Stimulated activated CD4-positive, alpha-beta T cell treated with anti-CD3 and anti-CD28 coated beads, Interleukin-12 subunit alpha, Interleukin-12 subunit beta, amount 100 ng/mL, for 4 hours (primary cell): ENCODE data around the gene HOXB3.

Experiments
- DNase-seq: peaks from one replicate; pipeline ENCODE4 v3.0.0-alpha.2; 2020

The HOXB3 gene

GRCh38 chr17:48611681-48612455 lies 21.8 kb upstream of the HOXB3 start:
- DNase-seq, result no peak

DNA sequence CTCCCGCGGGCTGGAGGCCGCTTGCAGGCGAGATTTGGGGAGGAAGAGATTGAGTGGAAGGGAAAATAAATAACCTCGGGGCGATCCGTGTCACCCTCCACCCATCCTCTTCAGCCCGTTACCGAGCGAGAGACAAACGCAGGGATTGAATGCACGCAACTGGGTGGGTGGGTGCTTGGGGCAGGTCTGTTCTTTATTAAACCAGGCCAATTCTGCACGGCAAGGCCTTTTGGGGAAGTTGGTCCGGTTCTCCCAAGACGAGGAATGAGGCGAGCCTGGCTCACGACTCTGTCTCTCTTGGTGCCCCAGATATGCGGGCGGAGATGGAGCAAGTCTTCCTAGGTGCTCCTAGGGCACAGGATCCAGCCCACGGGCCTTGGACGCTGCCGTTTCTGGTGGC lies 21.2 kb upstream of the HOXB3 start:
- DNase-seq, result no peak

GRCh38 chr17:48610282-48611211 lies 20.5 kb upstream of the HOXB3 start, which contains the start of gene HOXB7:
Gene HOXB7, minus strand, starts transcription at chr17:48611017. Its CDS starts 99 bp downstream, at chr17:48610918.
- peak; percentile 60 for DNase-seq

DNA sequence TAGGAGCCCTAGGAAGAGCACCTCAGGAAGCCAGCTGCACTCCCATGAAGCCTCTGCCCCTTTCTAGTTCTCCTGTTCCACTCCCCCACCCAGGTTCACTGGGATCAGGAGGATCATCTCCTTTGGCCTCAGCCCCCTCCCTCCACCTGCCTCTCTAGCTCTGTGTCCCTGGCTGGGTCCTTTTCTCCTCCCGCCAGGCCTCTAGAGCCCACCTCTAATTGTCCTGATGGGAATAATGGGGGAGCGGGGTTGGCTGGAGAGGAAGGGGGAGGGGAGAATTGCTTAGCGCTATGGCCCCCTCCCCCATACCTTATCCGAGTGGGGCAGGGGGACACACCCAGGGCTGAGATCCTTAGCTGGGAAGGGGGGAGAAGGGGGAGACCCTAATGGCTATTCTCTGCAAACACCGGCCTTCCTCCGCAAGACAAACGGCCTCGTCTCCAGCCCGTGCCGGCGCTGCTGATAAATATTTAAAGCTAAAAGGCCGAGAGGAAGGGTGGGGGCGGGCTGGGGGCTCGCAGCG lies 19.8 kb upstream of the HOXB3 start:
- no peak for DNase-seq

DNA sequence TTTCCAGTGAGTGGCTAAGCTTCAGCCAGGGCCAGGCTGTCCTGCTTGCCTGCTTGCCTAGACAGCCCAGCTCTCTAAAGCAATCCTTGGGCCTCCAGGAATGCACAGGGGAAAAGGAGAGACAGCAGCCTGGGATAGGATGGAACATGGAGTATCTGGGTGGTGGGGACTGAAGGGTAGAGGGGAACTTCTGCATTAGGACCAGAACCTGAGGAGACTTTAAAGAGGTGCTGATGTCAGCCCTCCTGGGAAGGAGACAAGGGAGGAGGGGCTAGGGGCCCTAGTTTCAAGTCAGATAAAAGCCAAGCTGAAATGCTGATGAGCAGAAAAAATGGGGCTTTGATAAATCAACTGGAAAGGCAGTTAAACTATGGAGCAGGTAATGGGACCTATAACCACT lies 19.0 kb upstream of the HOXB3 start:
- no peak for DNase-seq

DNA sequence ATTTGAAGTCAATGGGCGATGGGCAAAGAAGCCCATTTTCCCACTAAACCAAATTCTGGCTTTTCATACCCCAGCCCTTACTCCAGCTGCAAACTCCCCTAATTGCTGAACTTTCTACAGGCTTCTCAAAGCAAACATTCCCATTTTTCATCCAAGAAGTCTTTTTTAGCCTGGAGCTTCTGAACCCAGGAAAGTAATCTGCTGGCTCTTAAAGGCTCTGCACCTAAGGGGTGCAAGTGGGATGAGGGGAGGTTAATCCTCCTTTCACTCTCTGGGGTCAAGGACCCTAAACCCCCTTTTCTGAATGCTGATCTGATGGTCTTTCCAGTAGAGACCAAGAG lies 18.4 kb upstream of the HOXB3 start:
- no peak for DNase-seq

GRCh38 chr17:48606892-48607614 lies 17.0 kb upstream of the HOXB3 start:
- no peak for DNase-seq

GRCh38 chr17:48605991-48606891 lies 16.2 kb upstream of the HOXB3 start:
- DNase-seq, result no peak

GRCh38 chr17:48605409-48605919 lies 15.4 kb upstream of the HOXB3 start:
- no peak for DNase-seq

DNA sequence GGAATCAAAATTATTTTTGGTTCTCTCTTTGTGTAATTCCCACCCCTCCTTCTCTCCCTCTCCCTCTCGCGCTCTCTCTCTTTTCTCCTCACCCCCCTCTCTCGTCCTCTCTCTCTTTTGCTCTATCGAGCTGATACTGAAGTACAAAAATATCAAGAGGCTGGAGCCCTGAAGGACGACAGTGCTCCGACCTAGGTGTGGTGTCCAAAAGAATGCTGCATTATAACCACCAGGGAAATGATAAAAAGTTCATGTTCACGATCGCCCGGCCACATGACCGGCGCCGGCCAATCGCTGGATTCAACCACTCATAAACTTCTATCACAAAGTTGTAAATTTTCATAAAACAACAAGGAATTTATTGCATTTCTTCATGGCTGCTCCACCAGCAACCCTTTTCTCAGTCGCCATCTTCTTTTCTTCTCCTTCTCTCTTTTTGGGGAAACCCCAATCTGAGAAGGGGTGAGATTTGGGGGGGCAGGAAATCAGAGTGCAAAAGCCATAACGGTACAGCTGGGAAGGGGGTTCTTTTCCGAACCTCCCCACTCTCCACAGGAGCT lies 14.8 kb upstream of the HOXB3 start, which contains the start of gene HOXB6:
Gene HOXB6, minus strand, starts transcription at position 217 of the 560 bp plus-strand sequence. CDS start 6,836 bp downstream, outside the sequence.
- no peak for DNase-seq

GRCh38 chr17:48603959-48604769 lies 14.1 kb upstream of the HOXB3 start:
- DNase-seq, result no peak

DNA sequence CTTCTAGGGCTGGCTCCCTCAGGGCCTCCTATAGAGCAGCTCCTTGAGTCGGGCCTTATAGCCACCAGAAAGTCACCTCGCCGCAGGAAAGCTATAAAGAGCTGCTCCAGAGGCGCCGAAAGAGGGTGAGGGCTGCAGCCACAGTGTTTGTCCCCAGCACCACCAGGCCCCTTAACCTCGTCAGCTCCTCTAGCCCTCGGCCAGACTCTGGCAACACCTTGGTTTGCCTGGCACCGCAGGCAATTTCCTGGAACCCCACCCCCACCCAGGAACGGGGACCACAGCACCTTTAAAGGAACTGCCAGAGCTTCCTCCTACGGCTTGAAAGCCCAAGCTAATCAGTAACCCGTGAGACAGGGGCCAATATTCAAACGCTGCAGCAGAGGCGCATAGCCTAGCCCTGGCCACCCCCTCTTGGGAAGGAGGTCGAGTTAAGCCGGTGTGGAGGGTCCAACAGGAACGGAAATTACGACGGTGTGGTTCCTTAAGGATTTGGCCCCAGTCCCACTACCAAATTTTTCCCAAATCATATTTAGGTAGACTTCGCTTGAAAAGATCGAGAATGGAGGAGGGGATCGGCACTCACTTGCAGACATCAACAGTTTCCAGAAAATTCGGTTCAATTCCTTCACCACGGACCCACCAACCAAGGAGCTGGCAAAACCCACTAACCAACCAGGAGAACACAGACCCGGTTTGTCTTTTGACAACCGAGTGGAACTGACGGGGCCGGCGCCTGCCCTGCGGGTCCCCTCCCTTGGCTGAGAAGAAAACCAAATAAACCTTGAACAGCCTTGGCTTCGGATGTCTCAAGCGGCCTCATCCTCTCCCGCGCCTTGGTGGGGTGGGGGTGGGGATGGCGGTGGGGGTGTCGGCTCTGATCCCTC lies 11.7 kb upstream of the HOXB3 start:
- DNase-seq, result no peak

- no peak for DNase-seq
Measured at GRCh38 chr17:48601207-48601538, 11.1 kb upstream of the HOXB3 start.

DNA sequence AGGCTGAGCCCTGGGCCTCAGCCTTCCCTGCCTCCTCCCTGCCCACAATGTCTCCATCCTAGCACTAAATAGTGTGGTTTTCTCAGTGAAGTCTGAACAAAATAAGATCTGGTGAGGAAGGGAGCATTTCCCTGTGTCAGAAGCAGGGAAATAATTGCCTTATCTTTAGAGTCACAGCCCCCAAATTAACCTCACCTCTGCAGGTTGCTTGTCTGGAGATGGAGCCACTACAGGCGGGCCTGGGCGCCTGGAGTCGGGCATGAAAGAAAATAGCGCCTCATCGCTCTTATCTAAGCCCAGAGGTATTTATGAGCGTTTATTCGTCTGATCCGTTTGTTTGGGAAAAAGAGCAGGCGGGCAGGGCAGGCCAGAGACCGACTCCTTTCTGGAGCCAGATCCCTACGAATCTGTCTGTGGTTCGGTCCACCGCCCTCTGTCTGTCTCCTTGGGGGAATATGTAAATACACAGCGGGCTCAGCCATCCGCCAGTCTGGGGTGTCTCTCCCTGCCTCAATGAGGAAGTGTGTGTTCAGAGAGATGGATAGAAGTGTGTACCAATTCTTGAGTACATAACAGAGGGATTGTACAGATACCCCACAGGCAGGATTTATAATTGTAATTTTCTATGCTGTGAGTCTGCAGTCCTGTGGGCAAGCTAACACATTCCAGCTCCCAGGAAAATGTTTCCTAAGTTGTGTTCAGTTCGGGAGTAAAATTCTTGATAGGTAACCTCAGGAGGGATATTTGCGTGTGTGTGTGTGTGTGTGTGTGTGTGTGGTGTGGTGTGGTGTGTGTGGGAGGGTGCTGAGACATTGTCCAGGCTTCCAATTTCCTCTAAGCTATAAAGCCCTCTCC lies 10.4 kb upstream of the HOXB3 start:
- DNase-seq, result no peak

DNA sequence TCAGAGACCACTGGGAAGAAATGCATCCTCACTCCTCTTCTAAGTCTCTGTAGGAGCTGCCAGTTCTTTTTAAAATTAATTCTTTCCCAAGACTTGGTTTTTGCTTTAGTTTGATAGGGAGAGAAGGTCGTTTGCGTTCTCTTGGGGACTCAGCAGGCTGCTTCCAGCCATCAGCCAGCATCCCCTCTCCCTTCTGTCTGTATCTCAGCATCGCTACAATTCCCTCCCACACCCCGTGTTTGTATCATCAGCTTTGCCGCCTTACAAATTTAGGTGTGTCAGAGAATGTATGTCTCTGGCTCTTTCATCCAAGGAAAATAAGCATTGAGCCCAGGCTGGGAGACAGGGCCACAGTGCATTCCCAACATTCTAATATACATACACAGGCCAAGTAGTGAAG lies 9.3 kb upstream of the HOXB3 start:
- DNase-seq, result no peak

DNA sequence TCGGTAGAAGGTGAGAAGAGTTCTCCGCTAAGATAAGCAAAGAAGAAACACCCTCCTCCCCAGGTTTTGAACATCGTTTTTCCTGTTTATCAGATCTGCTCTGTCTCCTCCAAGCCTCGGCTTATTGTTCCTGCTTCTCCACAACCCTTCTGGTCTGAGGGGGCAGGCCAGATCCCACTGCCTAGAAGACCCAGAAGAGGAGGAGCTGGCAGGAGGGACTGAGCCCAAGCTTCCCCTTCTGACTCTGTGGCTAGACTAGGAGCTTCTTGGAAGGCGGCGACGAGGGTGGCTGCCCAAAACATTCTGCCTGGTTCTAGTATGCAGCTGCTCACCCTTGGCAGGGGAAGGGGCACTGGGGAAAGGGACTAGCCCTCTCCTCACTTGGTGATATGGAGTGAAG lies 8.7 kb upstream of the HOXB3 start:
- no peak for DNase-seq

GRCh38 chr17:48597778-48598631 lies 8.0 kb upstream of the HOXB3 start:
- DNase-seq, result no peak

DNA sequence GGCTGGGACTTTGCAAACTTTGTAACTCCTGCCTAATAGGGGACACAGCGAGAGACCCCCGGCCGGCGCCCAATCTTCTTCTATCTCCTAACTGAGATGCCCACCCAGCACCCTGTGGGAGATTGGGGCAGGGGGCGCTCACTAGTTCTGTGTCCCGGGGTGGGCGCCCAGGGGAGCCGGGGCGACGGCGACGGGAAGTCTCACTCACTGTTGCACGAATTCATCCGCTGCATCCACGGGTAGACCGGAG lies 7.4 kb upstream of the HOXB3 start:
- no peak for DNase-seq
